Pons (tissue), 1 donor: ENCODE measurements around the gene LECT2.
A peak's percentile ranks its signal among the peaks of the same experiment; 100 is the strongest.

Source experiments
- DNase-seq: peaks from one replicate; pipeline ENCODE4 v3.0.0-alpha.2; 2016; ENCODE audit warnings: low spot score

The LECT2 gene

GRCh38 chr5:135978212-135978631 lies 23.4 kb upstream of the LECT2 start:
- no peak for DNase-seq

- peak; percentile 29 for DNase-seq
Measured at GRCh38 chr5:135977375-135977928, 22.7 kb upstream of the LECT2 start.

GRCh38 chr5:135976216-135976615 lies 21.4 kb upstream of the LECT2 start:
- DNase-seq, result no peak

- no peak for DNase-seq
Measured at GRCh38 chr5:135975122-135975521, 20.3 kb upstream of the LECT2 start.

GRCh38 chr5:135974021-135974600 lies 19.3 kb upstream of the LECT2 start:
- no peak for DNase-seq

- DNase-seq, result no peak
Measured at GRCh38 chr5:135973323-135974020, 18.7 kb upstream of the LECT2 start.

GRCh38 chr5:135971701-135972100 lies 16.9 kb upstream of the LECT2 start:
- no peak for DNase-seq

- DNase-seq, result no peak
Measured at GRCh38 chr5:135966790-135967189, 12.0 kb upstream of the LECT2 start.

- DNase-seq, result no peak
Measured at GRCh38 chr5:135966165-135966564, 11.4 kb upstream of the LECT2 start.

GRCh38 chr5:135965504-135965903 lies 10.7 kb upstream of the LECT2 start:
- DNase-seq, result no peak

GRCh38 chr5:135964670-135965320 lies 10.0 kb upstream of the LECT2 start:
- DNase-seq, result no peak

- no peak for DNase-seq
Measured at GRCh38 chr5:135955525-135955924, 742 bp upstream of the LECT2 start.

GRCh38 chr5:135953850-135954249 lies 933 bp downstream of the LECT2 start:
- no peak for DNase-seq

- no peak for DNase-seq
Measured at GRCh38 chr5:135952683-135953082, 2.1 kb downstream of the LECT2 start.

- no peak for DNase-seq
Measured at GRCh38 chr5:135951807-135952206, 3.0 kb downstream of the LECT2 start.

GRCh38 chr5:135951257-135951656 lies 3.5 kb downstream of the LECT2 start:
- DNase-seq, result no peak

- no peak for DNase-seq
Measured at GRCh38 chr5:135950611-135951010, 4.2 kb downstream of the LECT2 start.

- peak; percentile 89 for DNase-seq
Measured at GRCh38 chr5:135944967-135945560, 9.7 kb downstream of the LECT2 start.

- no peak for DNase-seq
Measured at GRCh38 chr5:135944564-135944963, 10.2 kb downstream of the LECT2 start.

- no peak for DNase-seq
Measured at GRCh38 chr5:135942202-135942771, 12.5 kb downstream of the LECT2 start.

GRCh38 chr5:135941711-135942110 lies 13.1 kb downstream of the LECT2 start:
- no peak for DNase-seq

GRCh38 chr5:135937245-135937911 lies 17.4 kb downstream of the LECT2 start:
- no peak for DNase-seq
